HG03060 (cell line): ENCODE measurements around the gene COL4A3.
"Not testable (repeated sequence)": the region's sequence is repeated elsewhere in the genome, so short reads cannot be mapped to it uniquely, and the experiment has no call there.

Experiments used
- ATAC-seq: cut with Tn5 transposase; IDR thresholded peaks from one replicate; pipeline ENCODE4 v1.9.1; 2021; ENCODE audit warnings: low read depth, moderate number of reproducible peaks; ENCODE audit not compliant: unreplicated experiment

Gene COL4A3

GRCh38 chr2:227205701-227206100, 41.3 kb downstream of the COL4A3 start:
- no peak for ATAC-seq

- ATAC-seq = no peak
These were observed 42.0 kb downstream of the COL4A3 start for GRCh38 chr2:227206406-227206805.

GRCh38 chr2:227207573-227207972, 43.1 kb downstream of the COL4A3 start:
- ATAC-seq = no peak

- ATAC-seq = no peak
These were observed 50.2 kb downstream of the COL4A3 start for GRCh38 chr2:227214622-227215041.

GRCh38 chr2:227219312-227220105, 55.1 kb downstream of the COL4A3 start:
- no peak for ATAC-seq

- no peak for ATAC-seq
These were observed 56.7 kb downstream of the COL4A3 start for GRCh38 chr2:227221120-227221519.

GRCh38 chr2:227222292-227222691, 57.9 kb downstream of the COL4A3 start:
- ATAC-seq = no peak

- not testable (repeated sequence) for ATAC-seq
These were observed 61.2 kb downstream of the COL4A3 start for GRCh38 chr2:227225641-227226040.

GRCh38 chr2:227228061-227228667, 63.7 kb downstream of the COL4A3 start:
- ATAC-seq = no peak

- ATAC-seq = no peak
These were observed 65.7 kb downstream of the COL4A3 start for GRCh38 chr2:227230151-227230550.

- no peak for ATAC-seq
These were observed 70.0 kb downstream of the COL4A3 start for GRCh38 chr2:227234429-227234828.

- ATAC-seq = no peak
These were observed 73.4 kb downstream of the COL4A3 start for GRCh38 chr2:227237786-227238185.

GRCh38 chr2:227238238-227239237, 74.1 kb downstream of the COL4A3 start:
- no peak for ATAC-seq

GRCh38 chr2:227241005-227241404, 76.6 kb downstream of the COL4A3 start:
- no peak for ATAC-seq

GRCh38 chr2:227248876-227249275, 84.5 kb downstream of the COL4A3 start:
- no peak for ATAC-seq

GRCh38 chr2:227252831-227253230, 88.4 kb downstream of the COL4A3 start:
- no peak for ATAC-seq

GRCh38 chr2:227256605-227257004, 92.2 kb downstream of the COL4A3 start:
- no peak for ATAC-seq

- ATAC-seq = no peak
These were observed 93.4 kb downstream of the COL4A3 start for GRCh38 chr2:227257820-227258219.

GRCh38 chr2:227260041-227260440, 95.6 kb downstream of the COL4A3 start:
- no peak for ATAC-seq

- ATAC-seq = no peak
These were observed 103.1 kb downstream of the COL4A3 start for GRCh38 chr2:227267410-227268115.
